Fibroblast of lung (primary cell): ENCODE measurements around the gene ATP6V0A1. TPM values are rescaled to one million over a fixed set of nuclear protein-coding genes. Genes with fewer than 3 reads are reported as not detected.

Experiments
- DNase-seq, 2 donors: peaks; one replicate each; pipeline versions ENCODE4 v3.0.0 to v3.0.0-alpha.2; 2010; ENCODE audit warnings: low read depth in 2 of 2
- H2AFZ ChIP-seq: 2 replicates; pipeline ENCODE4 v1.5.1; 2012; ENCODE audit warnings: low read length, control low read depth, inconsistent platforms
- H3K27ac ChIP-seq: 2 replicates; pipeline ENCODE4 v1.5.1; 2011; ENCODE audit warnings: low read length, control low read depth; ENCODE audit not compliant: insufficient read depth
- H3K27me3 ChIP-seq: 2 replicates; pipeline ENCODE4 v1.5.1; 2011; ENCODE audit warnings: mild to moderate bottlenecking, low read length; ENCODE audit not compliant: control insufficient read depth, insufficient read depth
- H3K36me3 ChIP-seq: 2 replicates; pipeline ENCODE4 v1.5.1; 2011; ENCODE audit warnings: low read length; ENCODE audit not compliant: control insufficient read depth, insufficient read depth
- H3K4me1 ChIP-seq: 2 replicates; pipeline ENCODE4 v1.5.1; 2011; ENCODE audit warnings: low read length; ENCODE audit not compliant: control insufficient read depth, insufficient read depth; ENCODE audit errors: extremely low read depth
- H3K4me2 ChIP-seq: 2 replicates; pipeline ENCODE4 v1.5.1; 2011; ENCODE audit warnings: low read length, control low read depth; ENCODE audit not compliant: insufficient read depth; ENCODE audit errors: extremely low read depth
- H3K4me3 ChIP-seq, 4 experiments: fragments of 200-600 bp in 1 of 4; sonication (generic) in 1 of 4; replicated peaks in 1 of 4; 2 replicates each; pipeline ENCODE4 v1.5.1; 2011 to 2016; ENCODE audit warnings: low read length in 4 of 4, low read depth in 3 of 4, mild to moderate bottlenecking in 3 of 4, control low read depth in 2 of 4, inconsistent platforms in 1 of 4, mixed read lengths in 1 of 4; ENCODE audit not compliant: insufficient read depth in 1 of 4; ENCODE audit errors: control extremely low read depth in 1 of 4
- H3K79me2 ChIP-seq: 2 replicates; pipeline ENCODE4 v1.5.1; 2012; ENCODE audit warnings: mild to moderate bottlenecking, low read length, inconsistent platforms; ENCODE audit not compliant: control insufficient read depth, insufficient read depth
- H3K9ac ChIP-seq: 2 replicates; pipeline ENCODE4 v1.5.1; 2011; ENCODE audit warnings: mild to moderate bottlenecking, low read length, control low read depth; ENCODE audit not compliant: insufficient read depth
- H3K9me3 ChIP-seq: 2 replicates; pipeline ENCODE4 v1.5.1; 2012; ENCODE audit warnings: low read depth, low read length; ENCODE audit not compliant: control insufficient read depth, insufficient read depth
- H4K20me1 ChIP-seq: 2 replicates; pipeline ENCODE4 v1.5.1; 2011; ENCODE audit warnings: low read length; ENCODE audit not compliant: control insufficient read depth, insufficient read depth; ENCODE audit errors: extremely low read depth
- EZH2 ChIP-seq: IDR thresholded peaks from 2 replicates; pipeline ENCODE4 v1.5.1; 2012; ENCODE audit warnings: low read length, control low read depth, mild to moderate bottlenecking; ENCODE audit errors: missing control alignments
- polyA plus RNA-seq, 2 donors: library from polyadenylated mRNA; depleted of rRNA in 1 of 2; stranded (reverse) in 1 of 2; unstranded in 1 of 2; fragments of >200 nt; gene quantifications; 2 replicates each; pipeline ENCODE4 v1.2.1, GENCODE V29; 2011 to 2012; ENCODE audit warnings: missing spikeins in 1 of 2
- total RNA-seq: library from RNA; depleted of rRNA; stranded (reverse); fragments of >200 nt; gene quantifications from 2 replicates; pipeline ENCODE4 v1.2.1, GENCODE V29; 2014
- TF ChIP-seq, protein P1 (sequence below), 2 donors: IDR thresholded peaks in 1 of 2; conservative IDR thresholded peaks in 1 of 2; 1 replicate in 1 of 2; 2 replicates in 1 of 2; pipeline ENCODE4 v1.5.1; 2011 to 2012; ENCODE audit warnings: low read length in 2 of 2, control low read depth in 1 of 2, inconsistent platforms in 1 of 2, low read depth in 1 of 2, mild to moderate bottlenecking in 1 of 2

The ATP6V0A1 gene
- total and polyA plus RNA-seq, 2 donors (not counting 1 experiment from before 2014, with no cell fraction given): 26.7 to 65.7 TPM

DNA sequence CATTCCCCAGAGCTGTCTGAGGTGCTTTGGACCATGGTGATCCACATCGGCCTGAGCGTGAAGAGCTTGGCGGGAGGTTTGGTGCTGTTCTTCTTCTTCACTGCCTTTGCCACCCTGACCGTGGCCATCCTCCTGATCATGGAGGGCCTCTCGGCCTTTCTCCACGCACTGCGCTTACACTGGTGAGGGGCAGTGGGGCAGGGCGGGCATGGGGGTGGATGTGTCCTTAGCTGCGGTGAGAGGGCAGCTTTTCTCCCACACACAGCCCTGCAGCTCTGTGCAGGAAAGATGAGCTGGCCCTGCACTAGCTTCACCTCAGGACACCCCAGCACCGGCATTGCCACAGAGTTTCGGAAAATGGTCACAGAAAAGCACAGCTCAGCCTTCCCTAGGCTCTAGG lies 55.6 kb downstream of the ATP6V0A1 start:
- H3K36me3 ChIP-seq: peaks cover 5% of the 10 kb centered on the region
- H3K4me1 ChIP-seq: peaks cover 22% of the 10 kb centered on the region
- no peaks in the 10 kb centered on the region for H3K79me2 ChIP-seq
- no peak overlapping the region for H3K27ac ChIP-seq
- no peak overlapping the region for H3K4me2 ChIP-seq
- H3K27me3 ChIP-seq: no peaks in the 10 kb centered on the region
- no peak overlapping the region for H3K9ac ChIP-seq
- no peaks in the 10 kb centered on the region for H4K20me1 ChIP-seq
- TF ChIP-seq EZH2: no peak
- TF ChIP-seq, protein P1, sequence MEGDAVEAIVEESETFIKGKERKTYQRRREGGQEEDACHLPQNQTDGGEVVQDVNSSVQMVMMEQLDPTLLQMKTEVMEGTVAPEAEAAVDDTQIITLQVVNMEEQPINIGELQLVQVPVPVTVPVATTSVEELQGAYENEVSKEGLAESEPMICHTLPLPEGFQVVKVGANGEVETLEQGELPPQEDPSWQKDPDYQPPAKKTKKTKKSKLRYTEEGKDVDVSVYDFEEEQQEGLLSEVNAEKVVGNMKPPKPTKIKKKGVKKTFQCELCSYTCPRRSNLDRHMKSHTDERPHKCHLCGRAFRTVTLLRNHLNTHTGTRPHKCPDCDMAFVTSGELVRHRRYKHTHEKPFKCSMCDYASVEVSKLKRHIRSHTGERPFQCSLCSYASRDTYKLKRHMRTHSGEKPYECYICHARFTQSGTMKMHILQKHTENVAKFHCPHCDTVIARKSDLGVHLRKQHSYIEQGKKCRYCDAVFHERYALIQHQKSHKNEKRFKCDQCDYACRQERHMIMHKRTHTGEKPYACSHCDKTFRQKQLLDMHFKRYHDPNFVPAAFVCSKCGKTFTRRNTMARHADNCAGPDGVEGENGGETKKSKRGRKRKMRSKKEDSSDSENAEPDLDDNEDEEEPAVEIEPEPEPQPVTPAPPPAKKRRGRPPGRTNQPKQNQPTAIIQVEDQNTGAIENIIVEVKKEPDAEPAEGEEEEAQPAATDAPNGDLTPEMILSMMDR (conservative IDR thresholded peaks at IDR 0.05 in 1 of 2, IDR thresholded peaks at IDR 0.05 in 1 of 2; ENCODE audit: low read depth in 1 of 2, low read length in 2 of 2): no peak
- H2AFZ ChIP-seq: no peak overlapping the region
- H3K4me3 ChIP-seq: no peak overlapping the region
- no peaks in the 10 kb centered on the region for H3K9me3 ChIP-seq
- no peak for DNase-seq

DNA sequence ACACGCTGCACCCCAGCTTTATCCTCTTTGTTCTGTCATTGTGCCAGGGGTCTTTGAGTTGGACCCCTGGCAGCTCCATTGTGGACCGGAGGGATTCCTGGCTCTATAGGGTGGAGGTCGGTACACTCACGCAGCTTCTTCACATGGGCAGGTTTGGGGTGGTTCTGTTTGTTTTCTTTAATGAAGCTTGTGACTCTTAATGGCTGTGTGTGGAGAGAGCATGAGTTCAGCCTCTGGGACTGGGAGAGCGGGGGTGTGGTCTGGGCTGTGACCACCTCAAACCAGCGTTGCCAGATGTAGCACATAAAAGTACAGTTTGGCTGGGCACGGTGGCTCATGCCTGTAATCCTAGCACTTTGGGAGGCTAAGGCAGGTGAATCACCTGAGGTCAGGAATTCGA lies 56.2 kb downstream of the ATP6V0A1 start:
- no peak overlapping the region for H3K4me2 ChIP-seq
- H3K36me3 ChIP-seq: peaks cover 3% of the 10 kb centered on the region
- TF ChIP-seq EZH2: no peak
- TF ChIP-seq, protein P1 (conservative IDR thresholded peaks at IDR 0.05 in 1 of 2, IDR thresholded peaks at IDR 0.05 in 1 of 2; ENCODE audit: low read depth in 1 of 2, low read length in 2 of 2): no peak
- DNase-seq: no peak
- no peak overlapping the region for H2AFZ ChIP-seq
- no peaks in the 10 kb centered on the region for H3K27me3 ChIP-seq
- no peak overlapping the region for H3K9ac ChIP-seq
- H3K4me3 ChIP-seq: no peak overlapping the region
- H3K9me3 ChIP-seq: no peaks in the 10 kb centered on the region
- H4K20me1 ChIP-seq: no peaks in the 10 kb centered on the region
- no peak overlapping the region for H3K27ac ChIP-seq
- peaks cover 28% of the 10 kb centered on the region for H3K4me1 ChIP-seq
- no peaks in the 10 kb centered on the region for H3K79me2 ChIP-seq

DNA sequence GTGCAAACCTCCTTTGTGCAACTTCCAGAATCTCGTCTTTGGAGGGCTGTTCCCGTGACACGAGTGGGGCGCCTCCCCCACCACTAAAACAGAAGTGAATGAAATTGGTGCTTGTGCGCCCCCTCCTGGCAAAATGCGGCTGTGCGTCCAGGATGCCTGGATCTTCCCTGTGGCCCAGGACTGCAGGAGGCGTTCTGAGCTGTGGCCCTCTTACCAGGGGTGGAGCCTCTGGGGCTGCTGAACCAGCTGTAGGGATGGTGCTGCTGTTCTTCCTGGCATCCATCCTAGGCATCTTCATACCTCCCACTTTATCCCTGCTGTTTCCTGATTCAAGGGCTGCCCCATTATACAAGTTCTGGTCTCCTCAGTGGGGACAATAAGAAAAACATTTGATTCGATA lies 58.8 kb downstream of the ATP6V0A1 start:
- Histone ChIP-seq H3K27me3 (no peaks in the 10 kb centered on the region), H3K36me3 (peaks cover 3% of the 10 kb centered on the region), H4K20me1 (no peaks in the 10 kb centered on the region), H3K4me1 (peaks cover 50% of the 10 kb centered on the region), H3K4me2 (peak overlapping the region; percentile 77), H3K9me3 (no peaks in the 10 kb centered on the region), H2AFZ (no peak overlapping the region), H3K9ac (no peak overlapping the region), H3K79me2 (no peaks in the 10 kb centered on the region), H3K27ac (peak overlapping the region; percentile 97), H3K4me3 (no peak overlapping the region)
- peak; percentile 89 to 94 for DNase-seq
- TF ChIP-seq, protein P1 (conservative IDR thresholded peaks at IDR 0.05 in 1 of 2, IDR thresholded peaks at IDR 0.05 in 1 of 2; ENCODE audit: low read depth in 1 of 2, low read length in 2 of 2): peak; percentile 94
- TF ChIP-seq EZH2: no peak
